Panc1 (cell line): ENCODE results near the gene NFKBIZ.

Experiments
- CTCF ChIP-seq: fragments of 450-650 bp; IDR thresholded peaks from 2 replicates; pipeline ENCODE4 v1.5.1; 2017; ENCODE audit warnings: mild to moderate bottlenecking
- SIN3A ChIP-seq: IDR thresholded peaks from 2 replicates; pipeline ENCODE4 v1.6.1; 2012; ENCODE audit warnings: low read depth, mild to moderate bottlenecking, low read length, moderate library complexity, borderline replicate concordance; ENCODE audit not compliant: insufficient read depth

GRCh38 chr3:101873619-101874018, 24.3 kb downstream of the NFKBIZ start:
- TF ChIP-seq CTCF (no peak), SIN3A (no peak)
